Measurements from ENCODE around the gene PLSCR2. TPM values are rescaled to one million over a fixed set of nuclear protein-coding genes. Genes with fewer than 3 reads are reported as not detected.

The PLSCR2 gene
- total RNA-seq, 1 donor, result 0.43 TPM

DNA sequence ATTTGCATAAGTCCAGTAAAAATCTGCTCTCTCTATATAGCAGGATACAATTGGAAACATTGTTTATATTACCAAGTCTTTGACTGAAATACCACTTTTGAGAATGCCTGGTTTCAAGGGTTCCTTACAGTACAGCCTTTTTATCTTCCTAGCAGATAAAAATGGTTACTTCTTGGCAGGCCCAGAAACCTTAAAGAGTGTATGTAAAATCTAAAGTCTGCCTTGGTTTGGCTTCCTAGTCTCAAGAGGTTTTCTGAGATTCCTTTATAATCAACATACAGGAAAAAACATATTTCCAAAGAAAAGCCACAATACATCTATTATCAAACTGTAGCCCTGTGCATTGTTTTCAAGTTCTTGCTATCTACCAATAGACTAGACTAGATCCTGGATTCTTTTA, 84.6 kb downstream of the PLSCR2 start:
- H3K4me3 ChIP-seq (ENCODE audit: low read depth, low read length), result no peak overlapping the region
- TF ChIP-seq, protein P1, sequence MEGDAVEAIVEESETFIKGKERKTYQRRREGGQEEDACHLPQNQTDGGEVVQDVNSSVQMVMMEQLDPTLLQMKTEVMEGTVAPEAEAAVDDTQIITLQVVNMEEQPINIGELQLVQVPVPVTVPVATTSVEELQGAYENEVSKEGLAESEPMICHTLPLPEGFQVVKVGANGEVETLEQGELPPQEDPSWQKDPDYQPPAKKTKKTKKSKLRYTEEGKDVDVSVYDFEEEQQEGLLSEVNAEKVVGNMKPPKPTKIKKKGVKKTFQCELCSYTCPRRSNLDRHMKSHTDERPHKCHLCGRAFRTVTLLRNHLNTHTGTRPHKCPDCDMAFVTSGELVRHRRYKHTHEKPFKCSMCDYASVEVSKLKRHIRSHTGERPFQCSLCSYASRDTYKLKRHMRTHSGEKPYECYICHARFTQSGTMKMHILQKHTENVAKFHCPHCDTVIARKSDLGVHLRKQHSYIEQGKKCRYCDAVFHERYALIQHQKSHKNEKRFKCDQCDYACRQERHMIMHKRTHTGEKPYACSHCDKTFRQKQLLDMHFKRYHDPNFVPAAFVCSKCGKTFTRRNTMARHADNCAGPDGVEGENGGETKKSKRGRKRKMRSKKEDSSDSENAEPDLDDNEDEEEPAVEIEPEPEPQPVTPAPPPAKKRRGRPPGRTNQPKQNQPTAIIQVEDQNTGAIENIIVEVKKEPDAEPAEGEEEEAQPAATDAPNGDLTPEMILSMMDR (IDR thresholded peaks at IDR 0.05; ENCODE audit: insufficient read depth, low read depth, low read length), result no peak
- DNase-seq (ENCODE audit: low read depth), result no peak

Other genes starting within 250 kb of the PLSCR2 start
- 13.5 and 22.9 TPM in 2 replicates for gene PLSCR4, start 218.5 kb downstream of the PLSCR2 start, total RNA-seq
- 32.2 and 34.5 TPM in 2 replicates for gene PLSCR1, start 75.0 kb upstream of the PLSCR2 start, total RNA-seq
- not detected in 2 replicates for gene PLSCR5, start 135.8 kb upstream of the PLSCR2 start, total RNA-seq